ENCODE data around the gene S100P.

The S100P gene

DNA sequence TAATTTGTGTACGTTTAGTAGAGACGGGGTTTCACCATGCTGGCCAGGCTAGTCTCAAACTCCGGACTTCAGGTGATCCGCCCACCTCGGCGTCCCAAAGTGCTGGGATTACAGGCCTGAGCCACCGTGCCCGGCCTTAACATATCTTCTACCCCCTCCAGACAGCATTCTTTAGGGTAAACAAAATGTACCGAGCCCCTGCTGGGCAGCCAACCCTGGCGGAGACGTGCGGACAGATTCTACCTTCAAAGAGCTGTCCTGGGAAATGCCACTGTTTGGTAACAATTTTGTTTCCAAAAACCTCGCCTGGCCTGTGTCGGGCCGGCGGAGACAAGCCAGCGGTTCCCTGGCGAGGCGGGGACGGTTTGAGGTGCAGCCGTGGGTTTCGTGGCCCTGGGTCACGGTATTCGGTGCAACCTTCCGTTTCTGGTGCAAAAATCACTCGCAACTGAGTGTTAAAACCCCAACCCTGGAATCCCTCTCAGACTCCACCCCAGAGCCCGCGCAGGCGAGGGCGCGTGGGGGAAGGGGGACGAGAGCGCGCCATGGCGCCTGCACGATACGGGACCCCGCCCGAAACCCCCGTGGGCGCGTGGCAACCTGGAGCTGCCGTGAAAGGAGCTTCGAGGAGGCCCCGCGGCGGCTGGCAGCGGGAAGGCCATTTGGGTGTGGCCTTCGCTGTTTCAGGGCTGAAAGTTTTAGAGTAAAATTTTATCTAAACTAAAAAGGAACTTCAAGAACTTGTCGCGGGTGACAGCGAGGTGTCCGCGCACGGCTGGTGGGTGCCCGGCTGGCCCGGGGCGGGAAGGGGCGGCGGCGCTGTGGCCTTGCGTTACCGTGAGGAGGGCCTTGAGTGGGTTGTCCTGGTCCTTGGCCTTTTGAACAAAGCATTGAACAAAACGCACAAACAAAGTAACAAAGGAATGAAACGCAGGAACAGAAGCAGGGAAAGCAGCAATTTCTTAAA lies 36.2 kb upstream of the S100P start:
- Histone ChIP-seq H3K27ac (ENCODE audit: low read depth, low read length) (no peak overlapping the region), H2BK12ac (ENCODE audit: low read length) (no peak overlapping the region), H3K18ac (ENCODE audit: low read length) (no peak overlapping the region), H3K36me3 (ENCODE audit: control insufficient read depth in 1 of 2, insufficient read depth in 2 of 2, low read length in 2 of 2) (no peaks in the 10 kb centered on the region), H4K8ac (ENCODE audit: low read depth, low read length) (no peak overlapping the region), H3K79me2 (ENCODE audit: control insufficient read depth, insufficient read depth, low read length, poor library complexity) (no peaks in the 10 kb centered on the region), H3K4me2 (ENCODE audit: low read length) (no peak overlapping the region), H3K23ac (ENCODE audit: low read length) (no peak overlapping the region), H3K9me3 (ENCODE audit: insufficient read depth, low read depth, low read length) (no peaks in the 10 kb centered on the region), H3K79me1 (ENCODE audit: low read length) (no peaks in the 10 kb centered on the region), H3K9ac (ENCODE audit: low read length) (no peak overlapping the region), H4K12ac (ENCODE audit: low read depth, low read length) (no peak overlapping the region), H3K4me3 (ENCODE audit: low read depth, low read length) (no peak overlapping the region), H3K4ac (ENCODE audit: low read depth, low read length) (no peak overlapping the region), H2BK5ac (ENCODE audit: low read depth, low read length, poor library complexity) (no peak overlapping the region), H3K4me1 (ENCODE audit: control insufficient read depth in 1 of 2, insufficient read depth in 2 of 2, low read length in 2 of 2) (no peaks in the 10 kb centered on the region), H3K14ac (ENCODE audit: low read length) (no peak overlapping the region), H2AK5ac (ENCODE audit: low read length) (no peak overlapping the region), H2AFZ (ENCODE audit: insufficient read depth, low read length, poor library complexity) (no peak overlapping the region), H2BK120ac (ENCODE audit: insufficient read depth, low read length, poor library complexity) (no peak overlapping the region), H4K91ac (ENCODE audit: low read depth, low read length) (no peak overlapping the region), H3K27me3 (ENCODE audit: insufficient read depth, low read length) (peaks cover 4% of the 10 kb centered on the region)
- DNase-seq = no peak
- WGBS (ENCODE audit: extremely low coverage, insufficient coverage, insufficient read length) = no CpG with 5 or more reads among the region's 65 CpGs

DNA sequence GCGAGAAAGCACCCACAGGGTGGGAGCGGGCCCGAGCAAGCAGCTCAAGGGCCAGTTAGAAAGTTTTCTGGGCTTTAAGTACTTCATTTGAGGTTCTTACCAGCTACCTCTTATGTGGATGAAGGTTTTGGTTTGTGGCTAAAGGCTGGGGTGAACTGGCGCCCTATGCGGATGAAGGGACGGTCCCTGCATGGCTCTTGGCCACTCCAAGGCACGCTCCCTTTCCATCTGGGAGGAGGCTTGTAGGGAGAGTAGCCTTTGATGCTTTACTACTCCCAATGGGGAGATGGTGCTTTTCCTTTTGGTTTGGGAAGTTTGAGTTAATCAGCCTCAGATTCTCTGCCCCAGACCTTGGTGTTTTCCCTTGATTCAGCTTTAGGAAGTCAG lies 35.5 kb upstream of the S100P start:
- Histone ChIP-seq H3K4me3 (ENCODE audit: low read depth, low read length) (no peak overlapping the region), H2BK5ac (ENCODE audit: low read depth, low read length, poor library complexity) (no peak overlapping the region), H4K8ac (ENCODE audit: low read depth, low read length) (no peak overlapping the region), H3K9me3 (ENCODE audit: insufficient read depth, low read depth, low read length) (no peaks in the 10 kb centered on the region), H3K79me2 (ENCODE audit: control insufficient read depth, insufficient read depth, low read length, poor library complexity) (no peaks in the 10 kb centered on the region), H3K4me1 (ENCODE audit: control insufficient read depth in 1 of 2, insufficient read depth in 2 of 2, low read length in 2 of 2) (no peaks in the 10 kb centered on the region), H3K4ac (ENCODE audit: low read depth, low read length) (no peak overlapping the region), H2BK12ac (ENCODE audit: low read length) (no peak overlapping the region), H3K27me3 (ENCODE audit: insufficient read depth, low read length) (peaks cover 8% of the 10 kb centered on the region), H2AFZ (ENCODE audit: insufficient read depth, low read length, poor library complexity) (no peak overlapping the region), H2BK120ac (ENCODE audit: insufficient read depth, low read length, poor library complexity) (no peak overlapping the region), H3K79me1 (ENCODE audit: low read length) (no peaks in the 10 kb centered on the region), H3K18ac (ENCODE audit: low read length) (no peak overlapping the region), H4K91ac (ENCODE audit: low read depth, low read length) (no peak overlapping the region), H4K12ac (ENCODE audit: low read depth, low read length) (no peak overlapping the region), H3K4me2 (ENCODE audit: low read length) (no peak overlapping the region), H3K27ac (ENCODE audit: low read depth, low read length) (no peak overlapping the region), H3K23ac (ENCODE audit: low read length) (no peak overlapping the region), H3K14ac (ENCODE audit: low read length) (no peak overlapping the region), H2AK5ac (ENCODE audit: low read length) (no peak overlapping the region), H3K9ac (ENCODE audit: low read length) (no peak overlapping the region), H3K36me3 (ENCODE audit: control insufficient read depth in 1 of 2, insufficient read depth in 2 of 2, low read length in 2 of 2) (no peaks in the 10 kb centered on the region)
- DNase-seq = no peak
- WGBS (ENCODE audit: extremely low coverage, insufficient coverage, insufficient read length) = no CpG with 5 or more reads among the region's 7 CpGs

DNA sequence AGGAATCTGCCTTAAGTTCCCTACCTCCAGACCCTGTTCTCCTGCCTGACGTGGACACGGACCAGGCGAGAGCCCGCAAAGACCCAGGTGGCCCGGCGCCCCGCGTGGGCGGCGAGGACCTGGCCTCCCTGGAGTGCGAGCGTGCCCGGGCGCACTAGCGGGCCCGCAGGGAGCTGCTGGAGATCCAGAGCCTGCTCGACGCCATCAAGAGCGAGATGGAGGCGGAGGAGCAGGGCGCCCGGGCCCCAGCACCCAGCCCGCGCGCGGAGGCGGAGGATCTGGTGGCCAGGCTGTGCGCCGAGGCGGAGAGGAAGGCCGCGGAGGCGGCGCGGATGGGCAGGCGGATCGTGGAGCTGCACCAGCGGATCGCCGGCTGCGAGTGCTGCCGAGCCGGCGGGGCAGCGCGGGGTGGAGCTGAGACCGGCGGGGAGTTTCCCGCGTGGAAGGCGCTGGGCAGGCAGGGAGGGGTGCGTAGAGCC lies 35.0 kb upstream of the S100P start:
- Histone ChIP-seq H3K9ac (ENCODE audit: low read length) (no peak overlapping the region), H3K4me2 (ENCODE audit: low read length) (peak overlapping the region; percentile 50), H3K27ac (ENCODE audit: low read depth, low read length) (no peak overlapping the region), H4K12ac (ENCODE audit: low read depth, low read length) (no peak overlapping the region), H3K36me3 (ENCODE audit: control insufficient read depth in 1 of 2, insufficient read depth in 2 of 2, low read length in 2 of 2) (no peaks in the 10 kb centered on the region), H4K91ac (ENCODE audit: low read depth, low read length) (no peak overlapping the region), H2BK120ac (ENCODE audit: insufficient read depth, low read length, poor library complexity) (no peak overlapping the region), H3K79me1 (ENCODE audit: low read length) (no peaks in the 10 kb centered on the region), H2AFZ (ENCODE audit: insufficient read depth, low read length, poor library complexity) (no peak overlapping the region), H3K23ac (ENCODE audit: low read length) (no peak overlapping the region), H3K4me1 (ENCODE audit: control insufficient read depth in 1 of 2, insufficient read depth in 2 of 2, low read length in 2 of 2) (no peaks in the 10 kb centered on the region), H3K79me2 (ENCODE audit: control insufficient read depth, insufficient read depth, low read length, poor library complexity) (no peaks in the 10 kb centered on the region), H3K27me3 (ENCODE audit: insufficient read depth, low read length) (peaks cover 11% of the 10 kb centered on the region), H3K18ac (ENCODE audit: low read length) (no peak overlapping the region), H3K4ac (ENCODE audit: low read depth, low read length) (no peak overlapping the region), H3K14ac (ENCODE audit: low read length) (no peak overlapping the region), H2BK12ac (ENCODE audit: low read length) (no peak overlapping the region), H3K4me3 (ENCODE audit: low read depth, low read length) (peak overlapping the region; percentile 1), H3K9me3 (ENCODE audit: insufficient read depth, low read depth, low read length) (no peaks in the 10 kb centered on the region), H4K8ac (ENCODE audit: low read depth, low read length) (no peak overlapping the region), H2BK5ac (ENCODE audit: low read depth, low read length, poor library complexity) (no peak overlapping the region), H2AK5ac (ENCODE audit: low read length) (no peak overlapping the region)
- DNase-seq = no peak
- WGBS (ENCODE audit: extremely low coverage, insufficient coverage, insufficient read length) = no CpG with 5 or more reads among the region's 52 CpGs

DNA sequence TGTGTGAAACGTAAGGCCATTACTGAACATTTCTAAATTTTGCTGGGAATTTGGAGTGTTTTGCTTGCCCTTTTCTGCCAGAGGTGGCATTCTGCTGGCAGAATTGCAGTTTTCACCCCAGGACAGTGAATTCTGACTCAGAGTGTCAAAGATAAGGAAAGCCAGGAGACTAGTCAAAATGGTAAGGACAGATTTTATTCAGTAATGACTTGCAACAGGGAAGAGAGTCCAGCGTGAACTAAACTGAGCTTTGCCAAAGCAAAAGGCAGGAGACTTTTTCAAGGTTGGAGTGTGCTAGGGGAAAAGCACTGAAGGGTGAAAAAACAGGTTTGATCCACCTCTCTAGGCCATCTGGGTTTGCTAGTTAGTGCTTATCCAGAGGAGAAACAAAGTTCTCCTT lies 33.8 kb upstream of the S100P start:
- H2BK12ac ChIP-seq (ENCODE audit: low read length) = no peak overlapping the region
- H3K27ac ChIP-seq (ENCODE audit: low read depth, low read length) = no peak overlapping the region
- no peak overlapping the region for H3K4me2 ChIP-seq (ENCODE audit: low read length)
- no peak overlapping the region for H3K18ac ChIP-seq (ENCODE audit: low read length)
- H2BK5ac ChIP-seq (ENCODE audit: low read depth, low read length, poor library complexity) = no peak overlapping the region
- no peak overlapping the region for H3K14ac ChIP-seq (ENCODE audit: low read length)
- H2AFZ ChIP-seq (ENCODE audit: insufficient read depth, low read length, poor library complexity) = no peak overlapping the region
- no peaks in the 10 kb centered on the region for H3K4me1 ChIP-seq (ENCODE audit: control insufficient read depth in 1 of 2, insufficient read depth in 2 of 2, low read length in 2 of 2)
- H3K79me1 ChIP-seq (ENCODE audit: low read length) = no peaks in the 10 kb centered on the region
- H4K8ac ChIP-seq (ENCODE audit: low read depth, low read length) = no peak overlapping the region
- H2AK5ac ChIP-seq (ENCODE audit: low read length) = no peak overlapping the region
- no peak overlapping the region for H2BK120ac ChIP-seq (ENCODE audit: insufficient read depth, low read length, poor library complexity)
- H3K4me3 ChIP-seq (ENCODE audit: low read depth, low read length) = no peak overlapping the region
- H3K79me2 ChIP-seq (ENCODE audit: control insufficient read depth, insufficient read depth, low read length, poor library complexity) = no peaks in the 10 kb centered on the region
- peaks cover 2% of the 10 kb centered on the region for H3K9me3 ChIP-seq (ENCODE audit: insufficient read depth, low read depth, low read length)
- DNase-seq = no peak
- no peak overlapping the region for H3K4ac ChIP-seq (ENCODE audit: low read depth, low read length)
- peaks cover 11% of the 10 kb centered on the region for H3K27me3 ChIP-seq (ENCODE audit: insufficient read depth, low read length)
- no peak overlapping the region for H3K23ac ChIP-seq (ENCODE audit: low read length)
- WGBS (ENCODE audit: extremely low coverage, insufficient coverage, insufficient read length) = no CpG with 5 or more reads among the region's 2 CpGs
- no peak overlapping the region for H4K91ac ChIP-seq (ENCODE audit: low read depth, low read length)
- no peaks in the 10 kb centered on the region for H3K36me3 ChIP-seq (ENCODE audit: control insufficient read depth in 1 of 2, insufficient read depth in 2 of 2, low read length in 2 of 2)
- H4K12ac ChIP-seq (ENCODE audit: low read depth, low read length) = no peak overlapping the region
- H3K9ac ChIP-seq (ENCODE audit: low read length) = no peak overlapping the region
